Psoas muscle (tissue), 8 donors: ENCODE measurements around the gene CLEC16A. TPM values are rescaled to one million over a fixed set of nuclear protein-coding genes. Genes with fewer than 3 reads are reported as not detected.

ENCODE experiments used
- ATAC-seq, 4 donors: fragments of 200-7000 bp; cut with Tn5 transposase; one replicate each; pipeline ENCODE4 v1.9.1; 2020; ENCODE audit warnings: moderate library complexity in 3 of 4, mild to moderate bottlenecking in 2 of 4
- DNase-seq, 2 donors: peaks; one replicate each; pipeline ENCODE4 v3.0.0-alpha.2; 2020
- H3K27ac ChIP-seq: fragments of 200-600 bp; one replicate; pipeline ENCODE4 v1.8.0; 2022
- H3K27me3 ChIP-seq, 3 donors: fragments of 200-600 bp in 1 of 3; one replicate each; pipeline versions ENCODE4 v1.6.1 to v1.8.0; 2013 to 2022; ENCODE audit warnings: low read length in 2 of 3, mild to moderate bottlenecking in 2 of 3, moderate library complexity in 1 of 3; ENCODE audit not compliant: insufficient read depth in 3 of 3
- H3K36me3 ChIP-seq, 2 donors: fragments of 200-600 bp in 1 of 2; one replicate each; pipeline versions ENCODE4 v1.6.1 to v1.8.0; 2013 to 2022; ENCODE audit warnings: low read depth in 1 of 2, mild to moderate bottlenecking in 1 of 2, moderate library complexity in 1 of 2; ENCODE audit not compliant: insufficient read depth in 1 of 2
- H3K4me1 ChIP-seq: fragments of 200-600 bp; one replicate; pipeline ENCODE4 v1.8.0; 2022
- H3K4me3 ChIP-seq: fragments of 200-600 bp; one replicate; pipeline ENCODE4 v1.8.0; 2022; ENCODE audit warnings: mild to moderate bottlenecking
- H3K9me3 ChIP-seq: fragments of 200-600 bp; one replicate; pipeline ENCODE4 v1.8.0; 2022
- WGBS, 3 donors: extraction: QIAGEN DNeasy Blood & Tissue Kit; methylation state at CpG; one replicate each; pipeline versions ENCODE4 v1.1.6 to v1.1.7; 2013; 5-methylcytosine and 5-hydroxymethylcytosine counted together
- intact Hi-C, 2 donors: fragments of 100-400 bp; cut with DNase I; formaldehyde crosslinking; loops; one replicate each; pipeline versions ENCODE4 v1.11.0 to v1.14.2; 2022
- polyA plus RNA-seq, 3 donors: library from polyadenylated mRNA; stranded (reverse); fragments of 200-250 nt; gene quantifications; one replicate each; pipeline ENCODE4 v1.2.3, GENCODE V29; 2013
- total RNA-seq, 4 donors: library from RNA; stranded (reverse); fragmentation: NEBNext Ultra II Directional in 2 of 4; extraction: Animal tissue kit (Norgen Biotek cat#: 25700) in 2 of 4; gene quantifications; one replicate each; pipeline versions ENCODE4 v1.2.1 to v1.2.4, GENCODE V29; 2021 to 2023
- TF ChIP-seq, protein P1 (sequence below): fragments of 200-600 bp; IDR thresholded peaks from one replicate; pipeline ENCODE4 v1.8.0; 2022; ENCODE audit warnings: antibody characterized with exemption
- donor health status: healthy with polysubstance abuse.
- donor health status: DM: no; HTN: no; CAD: no; lungs with moderate emphysema.
- donor health status: Bipolar disorder and iron deficiency.
- donor health status: healthy.
- donor health status: DM: yes; HTN: yes; CAD: no.
- donor health status: DM: no; HTN: no; CAD: no.
- donor health status: DM: no; HTN: no; CAD: no.
- donor health status: DM: yes; HTN: yes; CAD: no.

Gene CLEC16A
- total and polyA plus RNA-seq, 7 donors: 13.1 to 28.1 (median 21.4) TPM

DNA sequence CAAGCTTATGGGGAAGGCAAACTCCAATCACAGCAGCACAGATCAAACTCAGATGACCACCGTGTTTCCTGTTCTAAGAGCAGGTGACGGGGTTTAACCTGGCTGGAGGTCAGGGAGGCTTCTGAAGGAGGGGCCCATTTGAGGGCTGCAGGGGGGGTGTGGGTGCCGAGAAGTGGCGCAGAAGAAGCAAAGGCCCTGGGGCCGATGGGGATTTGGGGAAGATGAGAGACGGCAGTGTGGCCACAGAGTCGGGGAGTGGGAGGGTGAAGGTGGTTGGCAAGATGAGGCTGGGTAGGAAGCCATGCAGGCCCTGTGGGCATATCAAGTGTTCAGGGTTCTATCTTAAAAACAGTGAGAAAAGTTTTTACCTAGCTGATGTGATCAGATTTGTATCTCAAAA, 122.9 kb downstream of the CLEC16A start:
- WGBS, 3 donors: 92 to 93% (median 92%) methylated on average over 7 of the region's 7 CpGs
- no peak overlapping the region for H3K27ac ChIP-seq
- DNase-seq (no peak), ATAC-seq (no peak)
- no peaks in the 10 kb centered on the region for H3K4me1 ChIP-seq
- peaks cover 0 to 22% of the 10 kb centered on the region in 2 donors for H3K36me3 ChIP-seq
- no peaks in the 10 kb centered on the region for H3K27me3 ChIP-seq
- H3K4me3 ChIP-seq: no peak overlapping the region
- TF ChIP-seq, protein P1, sequence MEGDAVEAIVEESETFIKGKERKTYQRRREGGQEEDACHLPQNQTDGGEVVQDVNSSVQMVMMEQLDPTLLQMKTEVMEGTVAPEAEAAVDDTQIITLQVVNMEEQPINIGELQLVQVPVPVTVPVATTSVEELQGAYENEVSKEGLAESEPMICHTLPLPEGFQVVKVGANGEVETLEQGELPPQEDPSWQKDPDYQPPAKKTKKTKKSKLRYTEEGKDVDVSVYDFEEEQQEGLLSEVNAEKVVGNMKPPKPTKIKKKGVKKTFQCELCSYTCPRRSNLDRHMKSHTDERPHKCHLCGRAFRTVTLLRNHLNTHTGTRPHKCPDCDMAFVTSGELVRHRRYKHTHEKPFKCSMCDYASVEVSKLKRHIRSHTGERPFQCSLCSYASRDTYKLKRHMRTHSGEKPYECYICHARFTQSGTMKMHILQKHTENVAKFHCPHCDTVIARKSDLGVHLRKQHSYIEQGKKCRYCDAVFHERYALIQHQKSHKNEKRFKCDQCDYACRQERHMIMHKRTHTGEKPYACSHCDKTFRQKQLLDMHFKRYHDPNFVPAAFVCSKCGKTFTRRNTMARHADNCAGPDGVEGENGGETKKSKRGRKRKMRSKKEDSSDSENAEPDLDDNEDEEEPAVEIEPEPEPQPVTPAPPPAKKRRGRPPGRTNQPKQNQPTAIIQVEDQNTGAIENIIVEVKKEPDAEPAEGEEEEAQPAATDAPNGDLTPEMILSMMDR: no peak
- intact Hi-C loops: no loop called here
- no peaks in the 10 kb centered on the region for H3K9me3 ChIP-seq

DNA sequence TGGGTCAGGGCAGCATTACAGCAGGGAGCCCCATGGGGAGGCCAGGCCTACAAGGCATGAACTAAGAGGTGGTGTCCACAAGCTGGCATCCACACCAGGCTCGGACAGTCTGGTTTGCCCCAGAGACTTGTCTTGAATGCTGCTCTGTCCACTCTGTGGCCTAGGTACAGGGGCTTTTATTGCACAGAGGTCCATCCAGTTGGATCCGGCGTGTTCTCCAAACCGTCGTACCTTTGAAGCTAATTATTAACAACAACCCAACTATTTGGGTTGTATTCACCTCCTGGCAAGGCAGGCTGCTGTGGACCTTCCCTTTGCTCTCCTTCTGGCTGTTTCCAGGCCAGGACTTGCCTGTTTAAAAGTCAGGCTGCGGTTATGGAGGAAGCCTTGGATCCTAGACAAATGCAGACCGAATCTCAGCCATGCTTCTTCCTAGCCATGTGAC, 123.4 kb downstream of the CLEC16A start:
- H3K4me1 ChIP-seq: no peaks in the 10 kb centered on the region
- H3K4me3 ChIP-seq: no peak overlapping the region
- intact Hi-C loops: no loop called here
- no peaks in the 10 kb centered on the region for H3K27me3 ChIP-seq
- TF ChIP-seq, protein P1: no peak
- no peak for ATAC-seq
- no peaks in the 10 kb centered on the region for H3K9me3 ChIP-seq
- H3K27ac ChIP-seq: no peak overlapping the region
- no peak for DNase-seq
- peaks cover 0 to 22% of the 10 kb centered on the region in 2 donors for H3K36me3 ChIP-seq
- WGBS, 3 donors: 83 to 93% (median 91%) methylated on average over 7 of the region's 7 CpGs

- no peaks in the 10 kb centered on the region for H3K27me3 ChIP-seq
- ATAC-seq: no peak
- no peak overlapping the region for H3K27ac ChIP-seq
- TF ChIP-seq, protein P1: no peak
- intact Hi-C loops: no loop called here
- WGBS, 3 donors: 79 to 100% (median 86%) methylated on average over 5 of the region's 5 CpGs
- H3K4me3 ChIP-seq: no peak overlapping the region
- H3K9me3 ChIP-seq: no peaks in the 10 kb centered on the region
- H3K4me1 ChIP-seq: no peaks in the 10 kb centered on the region
- DNase-seq: no peak
- H3K36me3 ChIP-seq: peaks cover 0 to 24% of the 10 kb centered on the region in 2 donors
These were observed 127.5 kb downstream of the CLEC16A start for GRCh38 chr16:11071829-11072228.

GRCh38 chr16:11072420-11073153, 128.2 kb downstream of the CLEC16A start:
- 60 to 88% (median 76%) methylated on average over 5 of the region's 5 CpGs for WGBS, 3 donors
- no peak overlapping the region for H3K27ac ChIP-seq
- H3K4me3 ChIP-seq: no peak overlapping the region
- DNase-seq (no peak), ATAC-seq (no peak)
- H3K4me1 ChIP-seq: no peaks in the 10 kb centered on the region
- peaks cover 0 to 24% of the 10 kb centered on the region in 2 donors for H3K36me3 ChIP-seq
- H3K27me3 ChIP-seq: no peaks in the 10 kb centered on the region
- intact Hi-C loops: no loop called here
- no peaks in the 10 kb centered on the region for H3K9me3 ChIP-seq
- TF ChIP-seq, protein P1: no peak
